Liver (tissue), 9 donors: ENCODE data around the gene TRIM67. TPM values are rescaled to one million over a fixed set of nuclear protein-coding genes. Genes with fewer than 3 reads are reported as not detected.

Source experiments
- DNase-seq: peaks from one replicate; pipeline ENCODE4 v3.0.0-alpha.2; 2017; ENCODE audit warnings: low spot score
- H3K27ac ChIP-seq, 2 donors: one replicate each; pipeline ENCODE4 v1.7.0; 2013; ENCODE audit warnings: inconsistent platforms in 2 of 2, low read length in 2 of 2, control low read depth in 1 of 2, low read depth in 1 of 2, mild to moderate bottlenecking in 1 of 2
- H3K27me3 ChIP-seq, 4 donors: one replicate each; pipeline versions ENCODE4 v1.6.1 to v1.7.0; 2013; ENCODE audit warnings: low read length in 3 of 4, inconsistent platforms in 1 of 4, mild to moderate bottlenecking in 1 of 4, moderate library complexity in 1 of 4; ENCODE audit not compliant: control insufficient read depth in 4 of 4, insufficient read depth in 4 of 4
- H3K36me3 ChIP-seq, 4 donors: one replicate each; pipeline versions ENCODE4 v1.6.1 to v1.7.0; 2013; ENCODE audit warnings: low read length in 3 of 4, mild to moderate bottlenecking in 3 of 4, low read depth in 1 of 4, moderate library complexity in 1 of 4; ENCODE audit not compliant: control insufficient read depth in 4 of 4, insufficient read depth in 3 of 4
- H3K4me1 ChIP-seq, 4 donors: one replicate each; pipeline versions ENCODE4 v1.6.1 to v1.7.0; 2013; ENCODE audit warnings: low read length in 3 of 4, mild to moderate bottlenecking in 3 of 4, moderate library complexity in 1 of 4; ENCODE audit not compliant: control insufficient read depth in 4 of 4, insufficient read depth in 4 of 4
- H3K4me3 ChIP-seq, 3 donors: one replicate each; pipeline versions ENCODE4 v1.6.1 to v1.7.0; 2013; ENCODE audit warnings: low read length in 3 of 3, control low read depth in 1 of 3, low read depth in 1 of 3, mild to moderate bottlenecking in 1 of 3
- H3K9ac ChIP-seq, 2 donors: one replicate each; pipeline ENCODE4 v1.7.0; 2013; ENCODE audit warnings: low read length in 2 of 2, mild to moderate bottlenecking in 2 of 2, moderate library complexity in 2 of 2, control low read depth in 1 of 2, low read depth in 1 of 2
- H3K9me3 ChIP-seq, 4 donors: one replicate each; pipeline versions ENCODE4 v1.6.1 to v1.7.0; 2013; ENCODE audit warnings: low read length in 3 of 4; ENCODE audit not compliant: control insufficient read depth in 4 of 4
- ATF3 ChIP-seq: IDR thresholded peaks from 2 replicates; pipeline ENCODE4 v1.6.1; 2016; ENCODE audit warnings: antibody characterized with exemption
- CTCF ChIP-seq: fragments of 150-350 bp; IDR thresholded peaks from 2 replicates; pipeline ENCODE4 v1.5.1; 2017; ENCODE audit warnings: improper control_type of control experiment, low read depth, low read length; ENCODE audit not compliant: missing input control
- EGR1 ChIP-seq, 2 donors: IDR thresholded peaks; 2 replicates each; pipeline ENCODE4 v1.6.1; 2016 to 2018; ENCODE audit warnings: antibody characterized with exemption in 2 of 2, low read depth in 2 of 2
- FOXA1 ChIP-seq: IDR thresholded peaks from 2 replicates; pipeline ENCODE4 v1.6.1; 2016; ENCODE audit warnings: antibody characterized with exemption
- GABPA ChIP-seq, 2 donors: IDR thresholded peaks in 1 of 2; conservative IDR thresholded peaks in 1 of 2; 2 replicates each; pipeline ENCODE4 v1.6.1; 2016; ENCODE audit warnings: antibody characterized with exemption in 2 of 2, mild to moderate bottlenecking in 1 of 2, moderate library complexity in 1 of 2
- HNF4G ChIP-seq: IDR thresholded peaks from 2 replicates; pipeline ENCODE4 v1.6.1; 2016; ENCODE audit warnings: antibody characterized with exemption
- MAX ChIP-seq: IDR thresholded peaks from 2 replicates; pipeline ENCODE4 v1.6.1; 2016; ENCODE audit warnings: antibody characterized with exemption
- NR2F2 ChIP-seq: IDR thresholded peaks from 2 replicates; pipeline ENCODE4 v1.6.1; 2016; ENCODE audit warnings: antibody characterized with exemption
- RAD21 ChIP-seq, 2 donors: IDR thresholded peaks; 2 replicates each; pipeline ENCODE4 v1.6.1; 2016; ENCODE audit warnings: antibody characterized with exemption in 2 of 2, mild to moderate bottlenecking in 2 of 2
- REST ChIP-seq: IDR thresholded peaks from 2 replicates; pipeline ENCODE4 v1.6.1; 2016; ENCODE audit warnings: antibody characterized with exemption, mild to moderate bottlenecking
- RXRA ChIP-seq, 2 donors: IDR thresholded peaks; 2 replicates each; pipeline ENCODE4 v1.6.1; 2017 to 2018; ENCODE audit warnings: antibody characterized with exemption in 2 of 2, mild to moderate bottlenecking in 1 of 2
- SP1 ChIP-seq: IDR thresholded peaks from 2 replicates; pipeline ENCODE4 v1.6.1; 2018; ENCODE audit warnings: antibody characterized with exemption, mild to moderate bottlenecking
- TAF1 ChIP-seq: conservative IDR thresholded peaks from 2 replicates; pipeline ENCODE4 v1.6.1; 2016; ENCODE audit warnings: antibody characterized with exemption, mild to moderate bottlenecking
- YY1 ChIP-seq: IDR thresholded peaks from 2 replicates; pipeline ENCODE4 v1.6.1; 2016; ENCODE audit warnings: antibody characterized with exemption, mild to moderate bottlenecking
- ZBTB33 ChIP-seq: IDR thresholded peaks from 2 replicates; pipeline ENCODE4 v1.6.1; 2016; ENCODE audit warnings: antibody characterized with exemption
- WGBS: extraction: QIAGEN DNeasy Blood & Tissue Kit; methylation state at CpG from one replicate; pipeline ENCODE4 v1.1.7; 2013; 5-methylcytosine and 5-hydroxymethylcytosine counted together
- polyA plus RNA-seq, 2 donors: library from polyadenylated mRNA; stranded (reverse) in 1 of 2; unstranded in 1 of 2; fragments of 200-250 nt in 1 of 2; fragments of >200 nt in 1 of 2; fragmentation: Nextera tagmentation in 1 of 2; extraction: Ambion mirVana in 1 of 2; gene quantifications; one replicate each; pipeline versions ENCODE4 v1.2.1 to v1.2.3, GENCODE V29; 2013 to 2015
- total RNA-seq, 2 donors: library from RNA; depleted of rRNA; stranded (reverse); fragments of >200 nt; gene quantifications; one replicate each; pipeline ENCODE4 v1.2.3, GENCODE V29; 2014
- donor health status: healthy.
- donor health status: healthy.
- donor health status: healthy.
- donor health status: healthy.
- donor health status: healthy.

Gene TRIM67
- total and polyA plus RNA-seq, 4 donors = under 0.01 to 0.05 TPM; not detected in 2

GRCh38 chr1:231199868-231200267 is 38.0 kb downstream of the TRIM67 start (continued):
- no peak for TF ChIP-seq ZBTB33
- TF ChIP-seq RXRA (IDR thresholded peaks at IDR 0.05) = no peak
- TF ChIP-seq RAD21 (IDR thresholded peaks at IDR 0.05) = no peak
- TF ChIP-seq NR2F2 = no peak
- no peak for TF ChIP-seq SP1
- TF ChIP-seq ATF3 = no peak
- no peak for TF ChIP-seq HNF4G
- no peak for TF ChIP-seq GABPA (IDR thresholded peaks at IDR 0.05 in 1 of 2, conservative IDR thresholded peaks at IDR 0.05 in 1 of 2)

- H3K27ac ChIP-seq = no peak overlapping the region
- H3K9ac ChIP-seq = no peak overlapping the region
- WGBS = 60% methylated on average over 8 of the region's 8 CpGs
- H3K36me3 ChIP-seq = no peaks in the 10 kb centered on the region
- no peaks in the 10 kb centered on the region for H3K27me3 ChIP-seq
- TF ChIP-seq NR2F2 (no peak), GABPA (IDR thresholded peaks at IDR 0.05 in 1 of 2, conservative IDR thresholded peaks at IDR 0.05 in 1 of 2) (no peak), ZBTB33 (no peak), CTCF (no peak), MAX (no peak), ATF3 (no peak), SP1 (no peak), FOXA1 (no peak), REST (no peak), HNF4G (no peak), EGR1 (IDR thresholded peaks at IDR 0.05; ENCODE audit: low read depth in 2 of 2) (no peak), YY1 (no peak), TAF1 (no peak)
- H3K9me3 ChIP-seq = no peaks in the 10 kb centered on the region
- no peak for DNase-seq
- peaks cover 0 to 4% (median 1%) of the 10 kb centered on the region in 4 donors for H3K4me1 ChIP-seq
- H3K4me3 ChIP-seq = no peak overlapping the region
Measured at GRCh38 chr1:231200388-231201031, 38.7 kb downstream of the TRIM67 start.
